ENCODE results near the gene VKORC1.

DNA sequence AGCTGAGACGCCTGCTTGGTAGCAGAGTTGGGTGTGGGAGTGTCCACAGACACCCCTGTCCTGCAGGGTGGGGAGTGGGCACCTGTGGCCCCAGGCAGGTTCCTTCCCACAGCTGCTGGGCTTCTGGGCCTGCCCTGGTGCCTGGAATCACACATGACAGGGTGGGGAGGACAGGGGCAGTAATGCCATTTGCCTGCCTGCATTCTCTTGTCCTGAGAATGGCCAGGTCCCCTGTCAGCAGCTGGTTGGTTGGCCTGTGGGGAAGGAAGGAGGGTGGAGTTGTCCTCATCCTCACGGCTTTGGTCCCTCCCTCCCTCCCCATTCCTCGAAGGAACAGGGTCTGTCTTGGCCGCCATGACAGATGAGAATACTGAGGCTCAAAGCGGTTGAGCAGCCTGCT, 11.0 kb downstream of the VKORC1 start:
- TF ChIP-seq, protein P1, sequence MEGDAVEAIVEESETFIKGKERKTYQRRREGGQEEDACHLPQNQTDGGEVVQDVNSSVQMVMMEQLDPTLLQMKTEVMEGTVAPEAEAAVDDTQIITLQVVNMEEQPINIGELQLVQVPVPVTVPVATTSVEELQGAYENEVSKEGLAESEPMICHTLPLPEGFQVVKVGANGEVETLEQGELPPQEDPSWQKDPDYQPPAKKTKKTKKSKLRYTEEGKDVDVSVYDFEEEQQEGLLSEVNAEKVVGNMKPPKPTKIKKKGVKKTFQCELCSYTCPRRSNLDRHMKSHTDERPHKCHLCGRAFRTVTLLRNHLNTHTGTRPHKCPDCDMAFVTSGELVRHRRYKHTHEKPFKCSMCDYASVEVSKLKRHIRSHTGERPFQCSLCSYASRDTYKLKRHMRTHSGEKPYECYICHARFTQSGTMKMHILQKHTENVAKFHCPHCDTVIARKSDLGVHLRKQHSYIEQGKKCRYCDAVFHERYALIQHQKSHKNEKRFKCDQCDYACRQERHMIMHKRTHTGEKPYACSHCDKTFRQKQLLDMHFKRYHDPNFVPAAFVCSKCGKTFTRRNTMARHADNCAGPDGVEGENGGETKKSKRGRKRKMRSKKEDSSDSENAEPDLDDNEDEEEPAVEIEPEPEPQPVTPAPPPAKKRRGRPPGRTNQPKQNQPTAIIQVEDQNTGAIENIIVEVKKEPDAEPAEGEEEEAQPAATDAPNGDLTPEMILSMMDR (conservative IDR thresholded peaks at IDR 0.05): no peak
- no peak for TF ChIP-seq ZFX (IDR thresholded peaks at IDR 0.05)

Measured in C4-2B (cell line).